Activated B cell treated with CpG ODN at 0.5 μM for 24 hours (primary cell): ENCODE data around the gene FSHR. TPM values are rescaled to one million over a fixed set of nuclear protein-coding genes. Genes with fewer than 3 reads are reported as not detected.

Experiments
- ATAC-seq: fragments of 200-7000 bp; cut with Tn5 transposase; one replicate; pipeline ENCODE4 v1.10.0; 2021; ENCODE audit warnings: low read depth, mild to moderate bottlenecking, moderate library complexity
- CTCF ChIA-PET: fragments of 350-600 bp; sonication (Branson Sonifier 250); formaldehyde crosslinking; loops from one replicate; lab custom pipeline; 2021; ENCODE audit warnings: antibody characterized with exemption; lab: Charles Lee
- POLR2A ChIA-PET: fragments of 350-600 bp; sonication (Branson Sonifier 250); formaldehyde crosslinking; loops from one replicate; lab custom pipeline; 2021; ENCODE audit warnings: antibody characterized with exemption; lab: Charles Lee
- DNase-seq: peaks from one replicate; pipeline ENCODE4 v3.0.0; 2022
- H3K27ac Mint-ChIP-seq: one replicate; pipeline ENCODE4 v1.8.0; 2020; ENCODE audit warnings: mixed read lengths
- H3K27me3 Mint-ChIP-seq: one replicate; pipeline ENCODE4 v1.8.0; 2021; ENCODE audit warnings: mixed read lengths
- H3K36me3 Mint-ChIP-seq: one replicate; pipeline ENCODE4 v1.8.0; 2021; ENCODE audit warnings: low read depth, mixed read lengths
- H3K4me1 Mint-ChIP-seq: one replicate; pipeline ENCODE4 v1.8.0; 2021; ENCODE audit warnings: mixed read lengths
- H3K4me3 Mint-ChIP-seq: one replicate; pipeline ENCODE4 v1.8.0; 2020; ENCODE audit warnings: mild to moderate bottlenecking, mixed read lengths
- H3K9me3 Mint-ChIP-seq: one replicate; pipeline ENCODE4 v1.8.0; 2020; ENCODE audit warnings: mixed read lengths
- CTCF ChIP-seq: fragments of 200-600 bp; IDR thresholded peaks from one replicate; pipeline ENCODE4 v1.8.0; 2022; ENCODE audit warnings: antibody characterized with exemption, mild to moderate bottlenecking
- intact Hi-C: fragments of 100-400 bp; cut with micrococcal nuclease; formaldehyde crosslinking; loops from one replicate; pipeline ENCODE4 v1.15.1; 2024
- total RNA-seq: library from RNA; stranded (reverse); gene quantifications from 2 replicates; pipeline ENCODE4 v1.2.3, GENCODE V29; 2022

The FSHR gene
- total RNA-seq, 1 donor from 2014 or later, result not detected

GRCh38 chr2:49033394-49034185, 120.7 kb downstream of the FSHR start:
- DNase-seq (no peak), ATAC-seq (no peak)
- Mint-ChIP-seq H3K27ac (no peak overlapping the region), H3K4me3 (no peak overlapping the region), H3K36me3 (no peaks in the 10 kb centered on the region), H3K4me1 (no peaks in the 10 kb centered on the region), H3K27me3 (no peaks in the 10 kb centered on the region), H3K9me3 (no peaks in the 10 kb centered on the region)
- TF ChIP-seq CTCF, result no peak
- ChIA-PET CTCF (no interaction called here), POLR2A (no interaction called here)
- intact Hi-C loops, result no loop called here

DNA sequence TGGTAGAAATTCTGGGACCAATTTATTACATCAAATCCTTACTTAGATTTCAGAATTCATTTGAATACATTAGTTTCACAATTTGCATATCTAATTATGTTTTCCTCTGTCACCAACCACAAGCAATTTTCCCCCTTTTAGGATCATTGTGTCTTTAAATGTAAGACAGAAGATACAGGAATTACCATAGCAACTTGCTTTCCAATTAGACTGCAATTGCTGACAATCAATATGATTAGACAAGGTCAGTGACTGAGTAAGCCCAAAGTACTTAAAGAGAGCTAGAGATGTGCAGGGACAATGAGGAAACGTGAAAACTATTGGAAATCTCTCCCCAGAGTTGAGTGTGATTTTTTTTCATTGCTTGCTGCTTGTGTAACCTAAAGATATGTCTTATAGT, 121.4 kb downstream of the FSHR start:
- ChIA-PET POLR2A (no interaction called here), CTCF (no interaction called here)
- ATAC-seq (no peak), DNase-seq (no peak)
- no peaks in the 10 kb centered on the region for H3K9me3 Mint-ChIP-seq
- no peaks in the 10 kb centered on the region for H3K36me3 Mint-ChIP-seq
- intact Hi-C loops, result no loop called here
- H3K27ac Mint-ChIP-seq, result no peak overlapping the region
- no peak overlapping the region for H3K4me3 Mint-ChIP-seq
- H3K27me3 Mint-ChIP-seq, result no peaks in the 10 kb centered on the region
- no peaks in the 10 kb centered on the region for H3K4me1 Mint-ChIP-seq
- TF ChIP-seq CTCF, result no peak

- ChIA-PET POLR2A (no interaction called here), CTCF (interaction anchor here (0.8 kb wide), 1 partner anchor 35 kb away, joined by 3 read pairs; no protein-coding TSS in a partner anchor)
- Mint-ChIP-seq H3K9me3 (no peaks in the 10 kb centered on the region), H3K27me3 (no peaks in the 10 kb centered on the region), H3K36me3 (no peaks in the 10 kb centered on the region), H3K27ac (no peak overlapping the region), H3K4me3 (no peak overlapping the region), H3K4me1 (no peaks in the 10 kb centered on the region)
- ATAC-seq, result no peak
- no peak for TF ChIP-seq CTCF
- intact Hi-C loops, result no loop called here
- DNase-seq, result no peak
These were observed 122.2 kb downstream of the FSHR start for GRCh38 chr2:49032126-49032525.

- Mint-ChIP-seq H3K4me1 (no peaks in the 10 kb centered on the region), H3K36me3 (no peaks in the 10 kb centered on the region), H3K27ac (no peak overlapping the region), H3K4me3 (no peak overlapping the region), H3K9me3 (no peaks in the 10 kb centered on the region), H3K27me3 (no peaks in the 10 kb centered on the region)
- ChIA-PET CTCF (no interaction called here), POLR2A (no interaction called here)
- no peak for TF ChIP-seq CTCF
- no peak for ATAC-seq
- intact Hi-C loops, result no loop called here
- DNase-seq, result no peak
These were observed 124.9 kb downstream of the FSHR start for GRCh38 chr2:49029406-49029805.

GRCh38 chr2:49028101-49028500, 126.2 kb downstream of the FSHR start:
- no peak for DNase-seq
- Mint-ChIP-seq H3K27ac (no peak overlapping the region), H3K9me3 (no peaks in the 10 kb centered on the region), H3K4me1 (no peaks in the 10 kb centered on the region), H3K4me3 (no peak overlapping the region), H3K27me3 (no peaks in the 10 kb centered on the region), H3K36me3 (no peaks in the 10 kb centered on the region)
- intact Hi-C loops, result no loop called here
- CTCF ChIA-PET, result no interaction called here
- POLR2A ChIA-PET, result no interaction called here
- TF ChIP-seq CTCF, result no peak
- ATAC-seq, result no peak
